ENCODE data around the gene DYNLT4.

DNA sequence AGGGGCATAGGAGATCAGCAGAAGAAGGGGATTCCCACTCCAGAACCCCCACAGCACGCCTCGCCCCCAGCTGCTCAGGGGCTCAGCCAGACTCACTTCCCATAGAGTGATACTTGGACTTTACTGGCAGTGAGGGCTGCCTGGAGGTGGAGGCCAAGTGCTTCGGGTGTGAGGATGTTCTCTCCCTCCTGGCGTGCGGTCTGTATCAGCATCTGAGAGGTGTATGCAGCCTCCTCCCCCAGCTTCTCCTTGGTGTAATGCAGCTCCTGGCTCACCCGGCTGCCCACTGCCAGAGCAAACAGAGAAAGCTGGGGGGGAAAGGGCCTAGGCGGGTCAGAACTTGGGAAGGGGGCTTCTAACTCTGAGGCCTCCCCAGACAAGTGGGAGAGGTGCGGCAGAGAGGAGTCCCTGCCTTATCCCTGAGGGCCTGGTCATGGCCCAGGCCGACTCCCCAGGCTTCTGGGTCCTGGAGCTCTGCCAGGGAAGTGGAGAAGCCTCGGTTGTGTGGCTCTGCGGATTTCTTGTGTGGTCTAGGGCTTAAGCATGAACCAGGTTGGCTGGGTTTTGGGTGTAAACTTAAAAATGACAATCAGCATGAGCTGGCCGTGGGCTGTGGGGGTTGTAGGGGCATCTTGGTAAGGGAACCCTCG lies 25.0 kb upstream of the DYNLT4 start:
- no peak for TF ChIP-seq ZFP3 (CRISPR knock-in tag; IDR thresholded peaks at IDR 0.05)
- TF ChIP-seq TCF4 (CRISPR knock-in tag; IDR thresholded peaks at IDR 0.05; ENCODE audit: borderline replicate concordance): no peak
- no peak for TF ChIP-seq ARNTL (CRISPR knock-in tag; IDR thresholded peaks at IDR 0.05; ENCODE audit: borderline replicate concordance, low read depth)
- TF ChIP-seq, protein P1, sequence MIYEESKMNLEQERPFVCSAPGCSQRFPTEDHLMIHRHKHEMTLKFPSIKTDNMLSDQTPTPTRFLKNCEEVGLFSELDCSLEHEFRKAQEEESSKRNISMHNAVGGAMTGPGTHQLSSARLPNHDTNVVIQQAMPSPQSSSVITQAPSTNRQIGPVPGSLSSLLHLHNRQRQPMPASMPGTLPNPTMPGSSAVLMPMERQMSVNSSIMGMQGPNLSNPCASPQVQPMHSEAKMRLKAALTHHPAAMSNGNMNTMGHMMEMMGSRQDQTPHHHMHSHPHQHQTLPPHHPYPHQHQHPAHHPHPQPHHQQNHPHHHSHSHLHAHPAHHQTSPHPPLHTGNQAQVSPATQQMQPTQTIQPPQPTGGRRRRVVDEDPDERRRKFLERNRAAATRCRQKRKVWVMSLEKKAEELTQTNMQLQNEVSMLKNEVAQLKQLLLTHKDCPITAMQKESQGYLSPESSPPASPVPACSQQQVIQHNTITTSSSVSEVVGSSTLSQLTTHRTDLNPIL (CRISPR knock-in tag; IDR thresholded peaks at IDR 0.05; ENCODE audit: low read depth): no peak
- TF ChIP-seq PPARA (CRISPR knock-in tag; IDR thresholded peaks at IDR 0.05; ENCODE audit: borderline replicate concordance): no peak
- TF ChIP-seq BACH2 (CRISPR knock-in tag; IDR thresholded peaks at IDR 0.05; ENCODE audit: borderline replicate concordance): no peak
- no peak for TF ChIP-seq ZC3H10 (CRISPR knock-in tag; IDR thresholded peaks at IDR 0.05)
- TF ChIP-seq RARB (CRISPR knock-in tag; IDR thresholded peaks at IDR 0.05): no peak
- no peak for TF ChIP-seq ZFP30 (CRISPR knock-in tag; IDR thresholded peaks at IDR 0.05)
- no peak for TF ChIP-seq ISL1 (CRISPR knock-in tag; IDR thresholded peaks at IDR 0.05)
- no peak for TF ChIP-seq OSR1 (CRISPR knock-in tag; IDR thresholded peaks at IDR 0.05)
- TF ChIP-seq, protein P2, sequence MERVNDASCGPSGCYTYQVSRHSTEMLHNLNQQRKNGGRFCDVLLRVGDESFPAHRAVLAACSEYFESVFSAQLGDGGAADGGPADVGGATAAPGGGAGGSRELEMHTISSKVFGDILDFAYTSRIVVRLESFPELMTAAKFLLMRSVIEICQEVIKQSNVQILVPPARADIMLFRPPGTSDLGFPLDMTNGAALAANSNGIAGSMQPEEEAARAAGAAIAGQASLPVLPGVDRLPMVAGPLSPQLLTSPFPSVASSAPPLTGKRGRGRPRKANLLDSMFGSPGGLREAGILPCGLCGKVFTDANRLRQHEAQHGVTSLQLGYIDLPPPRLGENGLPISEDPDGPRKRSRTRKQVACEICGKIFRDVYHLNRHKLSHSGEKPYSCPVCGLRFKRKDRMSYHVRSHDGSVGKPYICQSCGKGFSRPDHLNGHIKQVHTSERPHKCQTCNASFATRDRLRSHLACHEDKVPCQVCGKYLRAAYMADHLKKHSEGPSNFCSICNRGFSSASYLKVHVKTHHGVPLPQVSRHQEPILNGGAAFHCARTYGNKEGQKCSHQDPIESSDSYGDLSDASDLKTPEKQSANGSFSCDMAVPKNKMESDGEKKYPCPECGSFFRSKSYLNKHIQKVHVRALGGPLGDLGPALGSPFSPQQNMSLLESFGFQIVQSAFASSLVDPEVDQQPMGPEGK (CRISPR knock-in tag; IDR thresholded peaks at IDR 0.05; ENCODE audit: borderline replicate concordance): no peak
- TF ChIP-seq, protein P3, sequence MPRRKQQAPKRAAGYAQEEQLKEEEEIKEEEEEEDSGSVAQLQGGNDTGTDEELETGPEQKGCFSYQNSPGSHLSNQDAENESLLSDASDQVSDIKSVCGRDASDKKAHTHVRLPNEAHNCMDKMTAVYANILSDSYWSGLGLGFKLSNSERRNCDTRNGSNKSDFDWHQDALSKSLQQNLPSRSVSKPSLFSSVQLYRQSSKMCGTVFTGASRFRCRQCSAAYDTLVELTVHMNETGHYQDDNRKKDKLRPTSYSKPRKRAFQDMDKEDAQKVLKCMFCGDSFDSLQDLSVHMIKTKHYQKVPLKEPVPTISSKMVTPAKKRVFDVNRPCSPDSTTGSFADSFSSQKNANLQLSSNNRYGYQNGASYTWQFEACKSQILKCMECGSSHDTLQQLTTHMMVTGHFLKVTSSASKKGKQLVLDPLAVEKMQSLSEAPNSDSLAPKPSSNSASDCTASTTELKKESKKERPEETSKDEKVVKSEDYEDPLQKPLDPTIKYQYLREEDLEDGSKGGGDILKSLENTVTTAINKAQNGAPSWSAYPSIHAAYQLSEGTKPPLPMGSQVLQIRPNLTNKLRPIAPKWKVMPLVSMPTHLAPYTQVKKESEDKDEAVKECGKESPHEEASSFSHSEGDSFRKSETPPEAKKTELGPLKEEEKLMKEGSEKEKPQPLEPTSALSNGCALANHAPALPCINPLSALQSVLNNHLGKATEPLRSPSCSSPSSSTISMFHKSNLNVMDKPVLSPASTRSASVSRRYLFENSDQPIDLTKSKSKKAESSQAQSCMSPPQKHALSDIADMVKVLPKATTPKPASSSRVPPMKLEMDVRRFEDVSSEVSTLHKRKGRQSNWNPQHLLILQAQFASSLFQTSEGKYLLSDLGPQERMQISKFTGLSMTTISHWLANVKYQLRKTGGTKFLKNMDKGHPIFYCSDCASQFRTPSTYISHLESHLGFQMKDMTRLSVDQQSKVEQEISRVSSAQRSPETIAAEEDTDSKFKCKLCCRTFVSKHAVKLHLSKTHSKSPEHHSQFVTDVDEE (CRISPR knock-in tag; IDR thresholded peaks at IDR 0.05): no peak

All from SK-N-SH treated with all-trans-retinoic acid at 6 μM for 48 hours (cell line).